DMS114 treated with DMSO at 0.1 percent for 48 hours (cell line): ENCODE measurements around the gene PHF23.
"Not testable (repeated sequence)": the region's sequence is repeated elsewhere in the genome, so short reads cannot be mapped to it uniquely, and the experiment has no call there.

Source experiments
- DNase-seq: peaks from one replicate; lab custom pipeline; 2025; ENCODE audit not compliant: unreplicated experiment; lab: John Stamatoyannopoulos, UW

Gene PHF23

DNA sequence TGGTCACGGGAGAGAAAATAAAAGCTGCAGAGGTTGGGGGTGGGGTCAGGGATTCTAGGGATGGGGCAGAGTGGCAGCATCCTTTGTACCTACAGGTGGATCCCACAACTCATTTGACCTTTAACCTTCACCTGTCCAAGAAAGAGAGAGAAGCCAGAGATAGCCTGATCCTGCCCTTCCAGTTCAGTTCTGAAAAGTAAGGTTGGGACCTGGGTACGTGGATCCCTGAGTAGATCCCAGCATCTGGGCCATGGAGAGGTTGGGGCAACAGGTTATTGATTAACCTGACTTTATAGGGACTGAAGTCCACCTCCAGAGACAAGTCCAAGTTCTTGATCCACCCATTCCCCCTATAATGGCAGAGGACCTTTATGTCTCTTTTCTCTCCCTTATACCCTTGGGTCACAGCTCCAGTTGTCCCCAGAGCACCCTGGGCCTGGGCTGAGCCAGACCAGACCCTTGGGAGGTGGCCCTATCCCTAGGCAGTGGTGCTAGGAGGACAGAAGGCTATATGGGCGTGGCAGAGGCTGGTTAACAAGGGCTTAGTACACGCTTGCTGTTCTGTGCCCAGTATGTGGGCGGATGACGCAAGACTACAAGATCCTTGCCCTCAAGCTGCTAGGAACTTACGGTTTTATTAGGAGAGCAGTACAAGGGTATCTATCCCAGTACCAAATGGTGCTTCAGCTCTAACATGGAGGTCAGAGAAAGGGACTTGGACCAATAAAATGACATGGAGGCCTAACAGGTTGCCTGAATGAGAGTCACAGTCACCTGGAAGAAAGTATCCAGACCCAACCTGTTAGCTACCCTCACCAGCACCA is 19.7 kb upstream of the PHF23 start:
- DNase-seq, result no peak

DNA sequence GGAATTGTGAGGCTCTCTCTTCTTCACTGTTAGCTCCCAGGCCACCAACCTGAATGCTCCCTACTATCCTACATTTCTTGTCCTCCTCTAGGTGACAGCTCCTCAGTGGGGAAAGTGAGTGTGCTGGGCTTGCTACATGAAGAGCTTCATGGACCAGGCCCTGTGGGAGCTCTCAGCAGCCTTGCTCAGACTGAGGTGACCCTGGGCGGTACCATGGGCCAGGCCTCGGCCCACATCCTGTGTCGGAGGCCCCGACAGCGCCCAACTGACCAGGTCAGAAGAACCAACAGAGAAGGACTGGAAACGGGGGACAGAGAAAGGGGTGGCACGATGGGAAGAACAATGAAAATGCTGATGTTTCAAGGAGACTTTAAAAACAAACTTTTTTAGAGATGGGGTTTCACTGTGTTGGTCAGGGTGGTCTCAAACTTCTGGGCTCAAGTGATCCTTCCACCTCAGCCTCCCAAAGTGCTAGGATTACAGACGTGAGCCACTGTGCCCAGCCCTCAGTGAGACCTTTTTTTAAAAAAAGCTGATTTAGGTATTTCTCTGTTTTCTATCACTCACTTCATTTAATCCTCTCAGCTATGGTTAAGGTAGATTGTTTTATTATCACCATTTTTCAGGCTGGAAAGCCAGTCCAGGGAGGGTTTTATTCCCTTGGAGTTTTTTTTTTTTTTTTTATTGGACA is 17.7 kb upstream of the PHF23 start:
- no peak for DNase-seq

DNA sequence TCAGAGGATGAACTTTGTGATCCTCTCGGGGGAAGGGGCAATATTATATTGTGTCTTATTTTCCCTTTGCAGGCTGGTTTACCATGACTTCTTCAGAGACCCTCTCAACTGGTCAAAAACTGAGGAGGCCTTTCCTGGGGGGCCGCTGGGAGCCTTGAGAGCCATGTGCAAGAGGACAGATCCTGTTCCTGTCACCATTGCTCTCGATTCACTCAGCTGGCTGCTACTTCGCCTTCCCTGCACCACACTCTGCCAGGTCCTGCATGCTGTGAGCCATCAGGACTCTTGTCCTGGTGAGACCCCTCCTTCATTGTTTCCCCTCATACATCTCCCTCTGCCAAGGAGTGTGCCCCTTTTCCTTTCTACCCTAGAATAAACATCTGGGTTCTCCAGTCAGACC is 15.3 kb upstream of the PHF23 start:
- DNase-seq, result no peak

DNA sequence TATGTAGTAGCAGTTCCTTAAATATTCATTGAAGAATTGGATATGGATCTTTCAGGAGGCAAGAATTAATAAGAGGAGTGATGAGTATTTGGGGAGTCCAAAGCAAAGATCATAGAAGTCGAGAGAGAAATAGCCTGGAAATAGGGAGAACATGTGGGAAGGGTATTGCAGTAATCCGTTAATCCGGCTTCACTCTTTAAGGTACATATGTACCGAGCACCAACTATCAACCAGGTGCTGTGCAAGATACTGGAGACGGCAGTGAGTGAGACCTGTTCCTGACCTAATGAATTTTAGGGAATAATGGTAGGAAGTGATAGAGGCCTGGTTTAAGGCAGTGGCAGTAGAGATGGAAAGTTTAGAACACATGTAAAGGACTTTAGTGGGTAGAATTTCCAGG is 13.8 kb upstream of the PHF23 start:
- DNase-seq, result no peak

DNA sequence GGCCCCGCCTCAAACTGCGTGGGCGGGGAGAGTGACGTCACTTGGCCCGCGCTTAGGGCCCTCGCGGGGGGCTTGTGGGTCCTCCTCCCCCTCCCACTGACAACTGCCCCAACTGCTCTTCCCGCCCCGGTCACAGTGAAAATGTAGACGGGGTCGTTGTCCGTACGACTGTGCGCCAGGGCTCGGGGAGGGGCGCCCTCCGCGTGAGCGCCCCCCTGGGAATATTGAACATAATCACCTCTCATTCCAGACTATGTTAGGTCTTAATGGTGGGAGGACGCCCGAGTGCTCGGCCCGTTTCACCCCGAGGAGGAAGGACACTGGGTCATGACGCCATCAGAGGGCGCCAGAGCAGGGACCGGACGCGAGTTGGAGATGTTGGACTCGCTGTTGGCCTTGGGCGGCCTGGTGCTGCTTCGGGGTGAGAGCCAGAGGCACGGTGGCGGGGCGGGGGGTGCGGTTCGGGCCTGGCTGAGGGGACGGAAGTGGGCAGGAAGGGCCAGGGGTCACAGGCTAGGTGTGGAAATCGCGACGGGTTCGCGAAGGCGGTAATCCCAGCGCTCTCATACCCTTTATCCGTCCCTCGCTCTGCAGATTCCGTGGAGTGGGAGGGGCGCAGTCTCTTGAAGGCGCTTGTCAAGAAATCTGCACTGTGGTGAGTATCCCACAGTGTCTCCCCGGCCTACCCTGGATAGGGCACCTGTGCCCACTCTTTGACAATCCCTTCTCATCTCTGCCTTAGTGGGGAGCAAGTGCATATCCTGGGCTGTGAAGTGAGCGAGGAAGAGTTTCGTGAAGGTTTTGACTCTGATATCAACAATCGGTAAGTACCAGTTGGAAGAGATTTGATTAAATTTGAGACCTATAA is 13.2 kb upstream of the PHF23 start, which contains the start of gene ELP5:
TSS of gene ELP5 (plus strand) at position 40 of the 868 bp plus-strand sequence. CDS start at position 376, 336 bp downstream.
- peak; percentile 79 for DNase-seq

DNA sequence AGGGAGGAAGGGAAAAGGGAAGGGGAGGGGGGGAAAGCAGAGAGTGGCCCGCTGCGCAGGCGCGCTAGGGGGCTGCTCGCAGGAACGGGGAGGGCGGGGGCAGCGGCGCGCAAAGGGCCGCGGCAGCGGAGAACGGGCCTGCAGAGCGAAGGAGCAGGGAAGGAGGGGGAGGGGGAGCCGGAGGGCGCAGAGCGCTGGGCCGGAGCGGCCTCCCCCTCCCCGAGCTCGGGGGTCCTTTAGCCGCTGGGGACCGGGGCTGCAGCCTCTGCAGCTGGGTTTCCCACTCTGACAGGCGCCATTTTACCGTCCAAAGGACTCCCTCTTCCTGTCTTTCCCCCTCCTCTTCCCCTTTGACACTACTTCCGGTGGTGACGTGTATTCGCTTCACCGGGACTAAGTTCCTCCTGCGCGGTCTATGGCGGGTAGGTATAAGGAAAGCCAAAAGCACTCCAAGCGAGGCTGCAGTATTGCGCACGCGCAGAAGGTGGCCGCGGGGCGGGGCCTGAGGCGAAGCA is 12.5 kb upstream of the PHF23 start, which contains the start of gene CTDNEP1:
TSS of gene CTDNEP1 (minus strand) at position 74 of the 515 bp plus-strand sequence. CDS start 438 bp downstream, outside the sequence.
- peak; percentile 96 for DNase-seq

DNA sequence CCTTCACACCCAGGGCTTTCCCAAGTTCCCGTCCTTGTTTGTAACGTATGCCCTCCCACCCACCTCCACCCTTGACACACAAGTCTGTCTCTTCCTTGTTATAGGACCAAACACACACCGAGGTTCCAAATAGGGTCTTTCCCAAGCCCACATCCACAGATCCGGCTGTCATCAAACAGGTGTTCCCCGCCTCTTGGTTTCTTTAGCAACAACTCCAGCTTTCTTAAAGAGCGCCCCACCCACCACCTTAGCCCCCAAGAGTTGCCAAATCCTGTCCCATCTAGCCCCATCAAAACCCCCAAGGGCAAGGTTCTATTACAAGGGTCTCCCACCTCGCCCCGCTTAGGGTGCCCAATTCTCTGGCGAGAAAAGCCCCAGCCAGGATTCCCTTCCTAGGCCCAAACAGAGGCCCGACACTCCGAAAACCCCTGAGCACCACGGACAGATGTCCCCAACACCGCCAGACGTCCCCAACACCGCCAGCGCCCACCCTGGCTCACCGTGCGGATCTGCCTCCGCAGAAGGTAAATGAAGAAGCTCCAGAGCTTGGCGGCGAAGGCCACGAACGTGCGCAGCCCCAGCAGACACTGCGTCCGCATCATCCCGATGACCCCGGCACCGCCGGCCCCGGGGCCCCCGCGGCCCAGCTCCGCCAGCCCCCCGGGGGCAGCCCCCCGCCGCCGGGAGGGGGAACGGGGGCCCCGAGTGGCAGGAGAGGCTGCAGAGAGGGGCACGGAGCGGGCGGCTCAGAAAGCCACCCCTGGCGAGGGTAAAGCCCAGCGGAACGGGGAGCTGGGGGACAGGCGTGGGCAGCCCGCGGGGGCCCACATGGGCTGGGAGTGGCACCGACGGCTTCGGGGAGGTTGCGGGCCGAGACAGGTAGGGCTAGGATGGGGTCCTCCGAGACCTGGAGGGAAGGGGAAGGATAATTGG is 11.7 kb upstream of the PHF23 start:
- DNase-seq, result no peak

DNA sequence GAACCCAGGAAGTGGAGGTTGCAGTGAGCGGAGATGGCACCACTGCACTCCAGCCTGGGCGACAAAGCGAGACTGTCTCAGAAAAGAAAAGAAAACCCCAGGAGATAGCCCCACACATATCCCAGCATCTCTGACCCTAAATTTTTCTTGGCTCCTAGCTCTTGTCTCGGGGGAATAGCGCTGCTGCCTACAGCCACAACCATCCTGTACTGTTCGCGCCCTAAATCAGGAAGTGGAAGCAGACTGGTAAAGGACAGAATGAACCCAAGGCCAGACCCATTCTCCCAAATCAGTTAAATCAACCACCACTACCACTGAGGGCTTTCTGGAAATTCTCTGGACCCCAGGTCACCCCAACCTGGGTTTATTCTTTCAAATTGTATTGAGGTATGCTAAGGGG is 10.6 kb upstream of the PHF23 start:
- no peak for DNase-seq

DNA sequence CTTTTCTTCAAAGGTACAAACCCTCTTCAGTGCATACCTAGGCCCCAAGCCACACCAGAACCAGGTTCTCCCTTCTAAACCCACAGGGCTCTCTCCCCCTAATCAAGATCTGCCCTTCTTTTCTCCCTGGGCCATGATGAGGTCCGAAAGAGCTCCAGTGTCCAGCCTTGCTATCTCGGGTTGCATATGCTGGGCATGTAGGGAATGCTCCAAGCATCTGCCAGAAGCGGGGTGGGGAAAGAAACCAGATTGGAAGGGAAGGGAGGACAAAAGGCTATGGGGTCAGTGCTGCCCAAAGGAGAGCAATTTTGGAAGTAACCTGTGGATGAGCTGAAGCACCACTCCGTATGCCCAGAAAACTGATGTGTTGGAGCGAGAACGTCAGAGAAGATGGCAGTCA is 10.0 kb upstream of the PHF23 start:
- no peak for DNase-seq

DNA sequence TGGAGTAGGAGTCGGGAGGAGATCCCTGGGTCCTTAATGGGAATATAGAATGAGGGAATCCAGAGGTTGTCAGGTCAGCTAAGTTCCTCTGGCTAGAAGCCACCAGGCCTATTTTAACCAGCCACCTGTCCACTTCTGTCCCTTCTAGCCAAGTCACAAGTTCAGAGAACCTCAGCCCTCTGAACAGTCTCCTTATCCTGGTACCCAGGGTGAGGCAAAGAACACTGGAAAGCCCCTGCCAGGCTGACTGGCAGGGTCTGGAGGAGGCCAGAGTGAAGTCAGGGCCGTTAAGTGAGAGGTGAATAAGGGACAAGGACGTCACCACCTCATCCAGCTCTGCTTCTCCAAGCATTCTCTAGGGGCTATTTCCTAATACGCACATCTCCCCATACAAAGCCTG is 9.5 kb upstream of the PHF23 start:
- no peak for DNase-seq

DNA sequence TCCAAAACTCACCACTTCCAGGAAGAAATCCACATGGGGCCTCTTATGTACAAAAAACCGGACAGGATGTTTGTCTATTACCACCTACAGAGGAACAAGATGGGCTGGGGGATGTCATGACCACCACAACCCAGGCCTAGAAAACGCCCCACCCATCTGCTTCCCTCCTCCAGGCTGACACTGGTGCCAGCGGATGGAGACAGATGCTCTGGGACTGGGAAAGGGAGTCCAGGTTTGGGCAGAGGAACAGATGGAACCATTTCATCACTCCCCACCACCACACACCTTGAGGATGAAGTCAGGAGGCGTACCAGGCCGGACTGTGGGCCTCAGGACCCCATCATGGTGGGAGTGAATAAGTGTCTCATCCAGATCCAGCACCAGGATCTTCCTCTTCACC is 7.5 kb upstream of the PHF23 start:
- no peak for DNase-seq

DNA sequence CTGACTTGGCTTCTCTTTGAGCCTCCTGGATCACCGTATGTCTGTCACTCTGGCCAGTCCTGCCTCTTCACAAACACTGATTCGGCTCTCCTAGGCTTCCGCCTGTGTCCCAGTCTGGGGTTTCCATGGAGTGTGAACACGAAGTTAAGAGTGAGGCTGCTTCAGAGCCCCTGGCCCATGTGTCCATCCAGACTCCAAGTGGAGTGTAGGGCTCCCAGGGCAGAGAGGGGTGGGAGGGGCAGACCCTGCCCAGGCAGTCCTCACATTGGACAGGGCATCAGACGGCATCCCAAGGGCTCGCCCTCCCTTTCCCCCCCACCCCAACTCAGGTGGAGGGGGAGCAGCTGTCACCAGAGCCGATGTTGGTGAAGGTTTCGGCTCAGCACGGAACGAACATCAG is 4.6 kb upstream of the PHF23 start:
- DNase-seq, result not testable (repeated sequence)

DNA sequence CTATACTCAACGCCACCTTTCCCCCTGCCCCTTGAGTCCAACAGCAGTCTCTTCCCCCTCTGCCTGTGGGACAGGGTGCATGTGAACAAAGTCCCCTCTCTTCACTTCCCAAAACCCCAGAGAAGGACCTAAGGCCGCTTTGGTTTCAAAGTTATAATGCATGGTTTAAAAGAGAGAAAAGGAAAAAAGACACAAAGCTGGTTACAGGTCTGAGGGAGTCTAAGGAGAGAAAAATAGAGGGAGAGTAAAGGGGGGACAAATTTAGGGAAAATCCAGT is 4.1 kb upstream of the PHF23 start:
- DNase-seq, result no peak

DNA sequence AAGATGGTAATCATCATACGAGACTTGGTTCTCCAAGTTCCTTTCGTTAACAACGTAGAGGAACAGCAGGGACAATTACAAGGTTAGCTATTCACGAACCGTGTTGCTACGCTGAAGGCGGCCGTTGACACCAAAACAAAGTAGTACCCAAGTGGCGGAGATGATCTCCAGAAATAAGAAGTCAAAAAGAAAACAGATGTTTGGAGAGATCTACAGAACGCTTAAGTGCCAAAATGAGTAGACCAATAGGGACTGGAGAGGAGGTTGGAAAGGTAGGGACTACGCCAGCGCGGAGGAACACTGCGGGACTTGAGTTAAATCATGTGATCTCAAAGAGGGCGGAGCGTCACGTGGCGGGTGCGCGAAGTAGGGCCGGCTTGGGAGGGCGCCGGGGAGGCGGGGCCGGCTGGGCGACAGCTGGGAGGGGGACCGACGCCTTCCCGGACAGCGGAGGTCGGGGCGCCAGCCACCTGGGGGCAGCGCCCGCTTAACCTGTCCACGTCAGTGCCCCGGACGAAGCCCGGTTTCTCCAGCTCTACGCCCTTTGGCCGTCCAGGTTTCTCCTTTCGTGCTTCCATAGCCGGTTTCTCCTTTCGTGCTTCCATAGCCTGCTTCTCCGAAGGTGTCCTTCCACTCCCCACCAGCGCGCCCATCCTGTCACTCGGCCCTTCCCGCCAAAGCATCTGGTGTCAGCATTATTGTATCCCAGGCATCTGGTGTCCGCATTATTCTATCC is 3.6 kb upstream of the PHF23 start:
- peak; percentile 85 for DNase-seq

DNA sequence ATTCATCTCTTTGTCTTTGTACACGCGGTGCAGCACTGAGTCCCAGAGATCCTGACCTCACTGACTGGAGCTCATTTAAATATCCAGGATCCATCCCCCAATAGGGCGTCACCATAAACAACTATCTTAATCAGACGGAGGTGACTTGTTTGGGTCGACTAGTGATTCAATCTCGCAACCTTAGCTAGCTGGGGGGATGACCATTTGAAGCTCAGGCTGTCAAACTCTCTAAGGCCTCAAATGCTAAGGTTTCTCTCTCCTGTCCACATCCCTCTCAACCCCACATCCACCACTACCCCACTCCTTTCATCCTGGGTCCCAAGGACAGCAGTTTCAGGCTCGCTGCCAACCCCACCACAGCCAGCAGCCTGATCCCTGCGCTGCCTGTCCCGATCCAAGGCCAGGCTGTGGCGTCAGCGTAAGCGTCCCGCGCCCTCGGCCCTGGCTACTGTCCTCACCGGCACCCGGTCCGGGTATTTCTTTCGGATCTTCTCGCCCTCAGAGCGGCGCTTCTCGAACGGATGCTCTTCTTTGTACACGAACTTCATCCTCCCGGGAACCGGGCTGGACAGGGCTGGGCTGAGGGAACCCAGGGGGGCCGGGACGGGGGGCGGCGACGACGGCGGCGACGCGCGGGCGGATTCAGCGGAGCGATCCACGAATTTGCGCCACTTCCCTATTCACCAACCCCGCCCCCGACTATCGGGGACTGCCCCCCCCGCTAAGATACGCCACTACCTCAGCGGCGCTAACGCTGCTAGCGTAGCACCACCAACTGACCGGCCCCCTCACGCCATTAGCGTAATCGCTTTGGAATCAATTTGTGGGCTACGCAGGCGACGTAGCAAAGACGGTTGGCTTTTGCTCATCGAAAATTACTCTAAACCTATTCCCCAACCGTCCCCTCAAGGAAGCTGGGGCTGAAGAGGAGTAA is 2.8 kb upstream of the PHF23 start, which contains the start of gene GABARAP:
TSS of gene GABARAP (minus strand) at position 667 of the 934 bp plus-strand sequence. CDS start at position 548, 119 bp downstream.
- peak; percentile 76 for DNase-seq

DNA sequence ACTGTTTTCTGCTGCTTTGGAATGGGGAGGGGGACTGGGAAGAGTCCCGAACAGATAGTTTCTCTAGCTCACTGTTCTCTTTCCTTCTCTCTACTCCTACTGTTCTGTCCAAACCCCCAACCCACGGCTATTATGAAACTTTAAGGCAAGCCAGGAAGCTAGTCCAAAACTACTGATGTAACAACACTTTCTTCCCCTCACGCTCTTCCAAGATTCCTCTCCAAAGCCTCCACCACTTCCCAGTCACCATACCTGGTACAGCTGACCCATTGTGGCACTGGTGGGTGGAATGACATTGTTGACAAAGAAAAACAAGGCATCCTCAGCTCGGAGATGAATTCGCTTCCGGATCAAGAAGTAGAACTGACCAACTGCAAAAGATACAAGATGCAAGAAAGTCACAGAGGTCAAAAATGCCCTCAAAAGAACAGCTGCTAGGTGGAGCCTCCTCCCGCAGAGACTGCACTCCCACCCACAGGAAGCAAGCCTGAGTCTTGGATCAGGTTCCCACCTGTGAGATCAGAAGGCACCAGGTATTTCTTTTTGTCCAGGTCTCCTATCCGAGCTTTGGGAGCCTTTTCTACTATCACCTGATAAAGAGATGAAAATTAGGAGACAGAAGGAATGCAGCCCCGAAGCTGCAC is 2.0 kb upstream of the PHF23 start:
- DNase-seq, result no peak

DNA sequence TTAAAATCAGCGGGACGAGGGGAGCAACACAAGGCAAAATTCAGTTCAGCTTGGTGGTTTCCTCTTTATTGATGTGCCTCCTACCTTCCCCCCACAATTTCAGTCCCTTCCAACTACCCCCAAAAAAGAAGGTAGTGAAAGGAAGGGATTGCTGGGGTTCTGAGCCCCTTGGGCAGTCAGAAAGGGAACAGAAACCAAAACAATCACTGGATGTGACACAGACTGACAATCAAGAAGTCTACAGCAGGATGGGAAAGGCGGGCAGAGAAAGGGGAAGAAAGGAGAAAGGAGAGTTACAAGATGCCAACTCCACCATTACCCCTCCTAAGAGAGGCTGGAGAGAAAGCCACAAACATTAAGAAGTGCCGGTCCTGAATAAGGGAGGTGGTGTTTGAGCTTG is 1.1 kb upstream of the PHF23 start:
- DNase-seq, result no peak
